ENCODE measurements around the gene CAMTA1. TPM values are rescaled to one million over a fixed set of nuclear protein-coding genes. Genes with fewer than 3 reads are reported as not detected.

The CAMTA1 gene
- polyA plus RNA-seq, 1 donor (not counting 4 experiments of a cell fraction or from before 2014, with no cell fraction given), result 51.4 TPM

- no peaks in the 10 kb centered on the region for H3K9me1 ChIP-seq (ENCODE audit: control insufficient read depth, extremely low read depth, insufficient read depth, low read length)
- no peaks in the 10 kb centered on the region for H3K27me3 ChIP-seq (ENCODE audit: control insufficient read depth, extremely low read depth, insufficient read depth, low read length)
- no peaks in the 10 kb centered on the region for H4K20me1 ChIP-seq (ENCODE audit: control insufficient read depth, extremely low read depth, insufficient read depth, low read length)
- H2AFZ ChIP-seq (ENCODE audit: control insufficient read depth, low read length), result no peak overlapping the region
- H3K27ac ChIP-seq (ENCODE audit: control insufficient read depth, insufficient read depth, low read length), result no peak overlapping the region
- H3K79me2 ChIP-seq (ENCODE audit: control insufficient read depth, insufficient read depth, low read length), result no peaks in the 10 kb centered on the region
- TF ChIP-seq EZH2 (IDR thresholded peaks at IDR 0.05; ENCODE audit: low read length), result no peak
- no peak for TF ChIP-seq CTCF (optimal IDR thresholded peaks at IDR 0.05 in 1 of 3, IDR thresholded peaks at IDR 0.05 in 1 of 3, conservative IDR thresholded peaks at IDR 0.05 in 1 of 3; ENCODE audit: extremely low read depth in 1 of 3, insufficient read depth in 2 of 3, low read length in 3 of 3)
- H3K9ac ChIP-seq (ENCODE audit: control insufficient read depth, extremely low read depth, insufficient read depth, low read length), result no peak overlapping the region
- no peak for FAIRE-seq
- DNase-seq (ENCODE audit: low read depth, low spot score), result no peak
- H3K36me3 ChIP-seq (ENCODE audit: control insufficient read depth in 2 of 2, extremely low read depth in 1 of 2, insufficient read depth in 2 of 2, low read length in 2 of 2), result no peaks in the 10 kb centered on the region
- H3K9me3 ChIP-seq (ENCODE audit: control insufficient read depth, low read depth, low read length), result no peaks in the 10 kb centered on the region
- no peak overlapping the region for H3K4me3 ChIP-seq (ENCODE audit: control insufficient read depth in 2 of 3, extremely low read depth in 1 of 3, insufficient read depth in 2 of 3, low read depth in 1 of 3, low read length in 3 of 3)
- no peaks in the 10 kb centered on the region for H3K4me1 ChIP-seq (ENCODE audit: control insufficient read depth, extremely low read depth, insufficient read depth, low read length)
- no peak overlapping the region for H3K4me2 ChIP-seq (ENCODE audit: control insufficient read depth, extremely low read depth, insufficient read depth, low read depth, low read length)
- dilution Hi-C loops (cut with MboI; ENCODE audit: extremely low pct_ligation_motif_present, low sequenced_read_pairs), result no loop called here
Observed at GRCh38 chr1:7589774-7590425, 804.6 kb downstream of the CAMTA1 start.

- no peaks in the 10 kb centered on the region for H3K9me3 ChIP-seq (ENCODE audit: control insufficient read depth, low read depth, low read length)
- DNase-seq (ENCODE audit: low read depth, low spot score) (no peak), FAIRE-seq (no peak)
- no peaks in the 10 kb centered on the region for H4K20me1 ChIP-seq (ENCODE audit: control insufficient read depth, extremely low read depth, insufficient read depth, low read length)
- no peak overlapping the region for H3K9ac ChIP-seq (ENCODE audit: control insufficient read depth, extremely low read depth, insufficient read depth, low read length)
- dilution Hi-C loops (cut with MboI; ENCODE audit: extremely low pct_ligation_motif_present, low sequenced_read_pairs), result no loop called here
- no peaks in the 10 kb centered on the region for H3K4me1 ChIP-seq (ENCODE audit: control insufficient read depth, extremely low read depth, insufficient read depth, low read length)
- H3K27ac ChIP-seq (ENCODE audit: control insufficient read depth, insufficient read depth, low read length), result no peak overlapping the region
- no peak overlapping the region for H3K4me3 ChIP-seq (ENCODE audit: control insufficient read depth in 2 of 3, extremely low read depth in 1 of 3, insufficient read depth in 2 of 3, low read depth in 1 of 3, low read length in 3 of 3)
- H3K36me3 ChIP-seq (ENCODE audit: control insufficient read depth in 2 of 2, extremely low read depth in 1 of 2, insufficient read depth in 2 of 2, low read length in 2 of 2), result no peaks in the 10 kb centered on the region
- no peaks in the 10 kb centered on the region for H3K79me2 ChIP-seq (ENCODE audit: control insufficient read depth, insufficient read depth, low read length)
- H3K27me3 ChIP-seq (ENCODE audit: control insufficient read depth, extremely low read depth, insufficient read depth, low read length), result no peaks in the 10 kb centered on the region
- no peaks in the 10 kb centered on the region for H3K9me1 ChIP-seq (ENCODE audit: control insufficient read depth, extremely low read depth, insufficient read depth, low read length)
- TF ChIP-seq EZH2 (IDR thresholded peaks at IDR 0.05; ENCODE audit: low read length), result no peak
- TF ChIP-seq CTCF (optimal IDR thresholded peaks at IDR 0.05 in 1 of 3, IDR thresholded peaks at IDR 0.05 in 1 of 3, conservative IDR thresholded peaks at IDR 0.05 in 1 of 3; ENCODE audit: extremely low read depth in 1 of 3, insufficient read depth in 2 of 3, low read length in 3 of 3), result no peak
- H3K4me2 ChIP-seq (ENCODE audit: control insufficient read depth, extremely low read depth, insufficient read depth, low read depth, low read length), result no peak overlapping the region
- no peak overlapping the region for H2AFZ ChIP-seq (ENCODE audit: control insufficient read depth, low read length)
Observed at GRCh38 chr1:7590426-7590790, 805.2 kb downstream of the CAMTA1 start.

Data from keratinocyte (primary cell).